Ovary (tissue), 9 donors: ENCODE measurements around the gene C7orf25. TPM values are rescaled to one million over a fixed set of nuclear protein-coding genes. Genes with fewer than 3 reads are reported as not detected.

ENCODE experiments used
- DNase-seq, 5 donors: peaks; one replicate each; pipeline ENCODE4 v3.0.0-alpha.2; 2019 to 2020
- H3K27ac ChIP-seq, 2 donors: fragments of 200-600 bp; one replicate each; pipeline versions ENCODE4 v1.5.1 to v1.8.0; 2019 to 2022
- H3K27me3 ChIP-seq: fragments of 200-600 bp; one replicate; pipeline ENCODE4 v1.8.0; 2022
- H3K36me3 ChIP-seq: fragments of 200-600 bp; sonication (generic); one replicate; pipeline ENCODE4 v1.5.1; 2019
- H3K4me1 ChIP-seq: one replicate; pipeline ENCODE4 v1.8.1; 2013; ENCODE audit warnings: mild to moderate bottlenecking, moderate library complexity; ENCODE audit not compliant: insufficient read depth
- H3K4me3 ChIP-seq: fragments of 200-600 bp; sonication (generic); one replicate; pipeline ENCODE4 v1.5.1; 2017
- H3K9me3 ChIP-seq, 2 donors: fragments of 200-600 bp in 1 of 2; sonication (generic) in 1 of 2; one replicate each; pipeline versions ENCODE4 v1.5.1 to v1.8.1; 2013 to 2019; ENCODE audit warnings: mild to moderate bottlenecking in 1 of 2, moderate library complexity in 1 of 2
- CTCF ChIP-seq, 3 donors: fragments of 450-650 bp in 2 of 3; fragments of 200-600 bp in 1 of 3; IDR thresholded peaks; one replicate each; pipeline versions ENCODE4 v1.5.1 to v1.8.0; 2016 to 2022; ENCODE audit warnings: antibody characterized with exemption in 3 of 3, mild to moderate bottlenecking in 1 of 3
- EP300 ChIP-seq: sonication (generic); formaldehyde crosslinking; IDR thresholded peaks from one replicate; pipeline ENCODE4 v1.6.1; 2017; ENCODE audit warnings: antibody characterized with exemption
- POLR2A ChIP-seq: fragments of 450-650 bp; IDR thresholded peaks from one replicate; pipeline ENCODE4 v1.6.1; 2017; ENCODE audit warnings: antibody characterized with exemption, mild to moderate bottlenecking, moderate library complexity
- WGBS, 3 donors: extraction: QIAGEN DNeasy Blood & Tissue Kit in 1 of 3; methylation state at CpG; one replicate each; pipeline versions ENCODE4 v1.1.5 to v1.1.7; 2013 to 2017; 5-methylcytosine and 5-hydroxymethylcytosine counted together
- intact Hi-C, 4 donors: fragments of 100-400 bp; cut with DNase I; formaldehyde crosslinking; loops; one replicate each; pipeline versions ENCODE4 v1.11.0 to v1.15.1; 2022 to 2023
- polyA plus RNA-seq, 2 donors: library from polyadenylated mRNA; stranded (reverse); fragments of 200-250 nt in 1 of 2; fragments of 350-450 nt in 1 of 2; fragmentation: Illumina TruSeq in 1 of 2; extraction: RNeasy Lipid Tissue Mini Kit (QIAGEN cat#74804) in 1 of 2; gene quantifications; one replicate each; pipeline ENCODE4 v1.2.3, GENCODE V29; 2013 to 2014
- total RNA-seq, 7 donors: library from RNA; depleted of rRNA in 2 of 7; stranded (reverse); fragments of >200 nt in 2 of 7; fragmentation: NEBNext Ultra II Directional in 3 of 7; extraction: Animal tissue kit (Norgen Biotek cat#: 25700) in 3 of 7; gene quantifications; one replicate each; pipeline versions ENCODE4 v1.1.0 to v1.2.4, GENCODE V29; 2016 to 2023
- donor health status: DM: no; HTN: no; CAD: no; lungs with moderate emphysema.
- donor health status: DM: no; HTN: no; CAD: no.
- donor health status: Bipolar disorder and iron deficiency.
- donor health status: DM: yes; HTN: yes; CAD: no.
- donor health status: DM: no; HTN: no; CAD: no.
- donor health status: DM: yes; HTN: yes; CAD: no.

C7orf25 gene
- total and polyA plus RNA-seq, 9 donors, result 2.4 to 11.2 (median 7.5) TPM

GRCh38 chr7:42869131-42870020, 42.5 kb downstream of the C7orf25 start:
- no peaks in the 10 kb centered on the region for H3K4me1 ChIP-seq
- 78 to 79% (median 78%) methylated on average over 7 of the region's 7 CpGs for WGBS, 3 donors
- H3K27me3 ChIP-seq, result no peaks in the 10 kb centered on the region
- peaks cover 0 to 4% of the 10 kb centered on the region in 2 donors for H3K9me3 ChIP-seq
- TF ChIP-seq EP300 (no peak), POLR2A (no peak), CTCF (IDR thresholded peaks at IDR 0.05) (no peak)
- intact Hi-C loops, result no loop called here
- H3K4me3 ChIP-seq, result no peak overlapping the region
- DNase-seq, result no peak
- no peaks in the 10 kb centered on the region for H3K36me3 ChIP-seq
- H3K27ac ChIP-seq, result no peak overlapping the region

- H3K4me1 ChIP-seq, result no peaks in the 10 kb centered on the region
- H3K4me3 ChIP-seq, result no peak overlapping the region
- intact Hi-C loops, result no loop called here
- peaks cover 0 to 4% of the 10 kb centered on the region in 2 donors for H3K9me3 ChIP-seq
- H3K27ac ChIP-seq, result no peak overlapping the region
- no peaks in the 10 kb centered on the region for H3K36me3 ChIP-seq
- DNase-seq, result no peak
- TF ChIP-seq POLR2A (no peak), EP300 (no peak), CTCF (IDR thresholded peaks at IDR 0.05) (no peak)
- no peaks in the 10 kb centered on the region for H3K27me3 ChIP-seq
- WGBS, 3 donors, result 81 to 87% (median 83%) methylated on average over 1 of the region's 1 CpG
Measured at GRCh38 chr7:42868480-42868879, 43.4 kb downstream of the C7orf25 start.

Other genes with a start within 250 kb of the C7orf25 start
- 10 to 100 TPM; 43.6 to 76.3 (median 53.7) TPM for gene PSMA2, start 20.1 kb upstream of the C7orf25 start, total RNA-seq
- gene PSMA2, start 20.1 kb upstream of the C7orf25 start, polyA plus RNA-seq, result 10 to 100 TPM; 47.2 to 79.0 TPM
- gene MRPL32, start 20.3 kb upstream of the C7orf25 start, total RNA-seq, result 10 to 100 TPM; 38.8 to 73.0 (median 44.2) TPM
- gene MRPL32, start 20.3 kb upstream of the C7orf25 start, polyA plus RNA-seq, result 10 to 100 TPM; 64.6 to 75.0 TPM
- 1 to 10 TPM in 5 of 7 donors, under 1 TPM in 1, not detected in 1; 0.31 to 6.4 (median 2.0) TPM for gene HECW1, start 200.6 kb upstream of the C7orf25 start, total RNA-seq
- under 1 TPM; 0.39 to 0.47 TPM for gene HECW1, start 200.6 kb upstream of the C7orf25 start, polyA plus RNA-seq